ENCODE results near the gene ORM2. TPM values are rescaled to one million over a fixed set of nuclear protein-coding genes. Genes with fewer than 3 reads are reported as not detected.
A peak's percentile ranks its signal among the peaks of the same experiment; 100 is the strongest.
"Not testable (repeated sequence)": the region's sequence is repeated elsewhere in the genome, so short reads cannot be mapped to it uniquely, and the experiment has no call there.

ORM2 gene
- total and polyA plus RNA-seq, 7 experiments from 2014 or later = not detected

DNA sequence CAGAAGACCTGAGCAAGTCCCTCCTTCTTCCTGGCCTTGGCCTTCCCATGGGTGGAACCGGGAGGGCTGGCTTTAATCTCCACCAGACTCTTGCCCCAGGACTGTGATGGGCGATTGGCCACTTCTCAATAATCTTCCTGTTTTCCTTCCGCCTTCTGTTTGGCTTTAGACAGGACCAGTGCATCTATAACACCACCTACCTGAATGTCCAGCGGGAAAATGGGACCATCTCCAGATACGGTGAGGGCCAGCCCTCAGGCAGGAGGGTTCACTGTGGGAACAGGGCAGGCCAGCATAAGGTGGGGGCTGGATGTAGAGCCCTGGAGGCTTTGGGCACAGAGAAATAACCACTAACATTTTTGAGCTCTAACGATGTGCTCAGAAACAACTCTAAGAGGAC, 5.8 kb upstream of the ORM2 start:
- intact Hi-C loops (cut with micrococcal nuclease); H3K4me1 Mint-ChIP-seq: not testable (repeated sequence)

DNA sequence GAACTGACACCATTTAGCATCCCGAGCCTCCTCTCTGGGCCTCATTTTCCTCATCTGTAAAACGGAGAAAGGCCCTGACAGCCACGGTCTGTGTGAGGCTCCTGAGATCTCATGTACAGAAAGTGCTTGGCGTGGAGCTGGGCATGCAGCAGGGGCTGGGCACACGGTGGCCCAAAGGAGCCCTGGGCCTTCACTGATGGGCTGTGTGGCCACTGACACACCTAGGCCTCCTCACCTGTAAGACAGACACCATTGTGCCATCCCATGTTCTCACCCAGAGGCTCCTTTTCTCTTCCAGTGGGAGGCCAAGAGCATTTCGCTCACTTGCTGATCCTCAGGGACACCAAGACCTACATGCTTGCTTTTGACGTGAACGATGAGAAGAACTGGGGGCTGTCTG, 5.2 kb upstream of the ORM2 start:
- DNase-seq (no peak), ATAC-seq (no peak)
- Histone ChIP-seq H3K36me3 (ENCODE audit: control insufficient read depth in 2 of 3, insufficient read depth in 3 of 3, low read length in 3 of 3) (no peaks in the 10 kb centered on the region), H3K27ac (ENCODE audit: low read depth, low read length) (no peak overlapping the region), H3K27me3 (ENCODE audit: control insufficient read depth in 2 of 2, insufficient read depth in 2 of 2, low read length in 2 of 2) (no peaks in the 10 kb centered on the region), H3K4me3 (ENCODE audit: low read length) (no peak overlapping the region), H3K4me1 (ENCODE audit: control insufficient read depth in 2 of 2, insufficient read depth in 2 of 2, low read length in 2 of 2) (no peaks in the 10 kb centered on the region), H3K9me3 (ENCODE audit: control insufficient read depth in 2 of 3, low read length in 3 of 3) (no peaks in the 10 kb centered on the region)
- Mint-ChIP-seq H3K9me3 (no peaks in the 10 kb centered on the region), H3K27me3 (peaks cover 0 to 3% (median 0%) of the 10 kb centered on the region in 5 donors), H3K27ac (no peak overlapping the region), H3K4me1 (no peaks in the 10 kb centered on the region), H3K4me3 (no peak overlapping the region), H3K36me3 (no peaks in the 10 kb centered on the region)
- POLR2A ChIA-PET = no interaction called here
- intact Hi-C loops (cut with micrococcal nuclease) = no loop called here
- CTCF ChIA-PET = no interaction called here

More for the DNA sequence above, 5.8 kb upstream of the ORM2 start:
- H3K9me3 Mint-ChIP-seq; H3K9me3 ChIP-seq (ENCODE audit: control insufficient read depth in 2 of 3, low read length in 3 of 3); H3K27ac ChIP-seq (ENCODE audit: low read depth, low read length); CTCF ChIA-PET; H3K36me3 ChIP-seq (ENCODE audit: control insufficient read depth in 2 of 3, insufficient read depth in 3 of 3, low read length in 3 of 3); DNase-seq; H3K27me3 ChIP-seq (ENCODE audit: control insufficient read depth in 2 of 2, insufficient read depth in 2 of 2, low read length in 2 of 2); H3K27me3 Mint-ChIP-seq; H3K27ac Mint-ChIP-seq; H3K4me3 Mint-ChIP-seq; H3K4me1 ChIP-seq (ENCODE audit: control insufficient read depth in 2 of 2, insufficient read depth in 2 of 2, low read length in 2 of 2); H3K4me3 ChIP-seq (ENCODE audit: low read length); POLR2A ChIA-PET; ATAC-seq; H3K36me3 Mint-ChIP-seq: not testable (repeated sequence)

DNA sequence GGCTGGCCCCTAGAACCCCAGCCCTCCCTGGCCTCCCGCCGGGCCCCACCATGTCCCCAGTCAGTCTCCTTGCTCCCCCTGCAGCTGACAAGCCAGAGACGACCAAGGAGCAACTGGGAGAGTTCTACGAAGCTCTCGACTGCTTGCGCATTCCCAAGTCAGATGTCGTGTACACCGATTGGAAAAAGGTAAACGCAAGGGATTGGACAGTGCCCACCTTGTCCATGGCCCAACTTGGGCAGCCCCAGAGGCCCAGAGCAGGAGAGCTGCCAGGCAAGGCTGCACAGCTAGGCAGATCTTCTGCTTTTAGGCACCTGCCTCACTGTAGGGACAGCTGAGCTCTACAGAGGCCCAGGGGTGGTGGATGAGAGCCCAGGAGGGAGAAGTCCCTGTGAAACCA, 4.7 kb upstream of the ORM2 start:
- H3K36me3 ChIP-seq (ENCODE audit: control insufficient read depth in 2 of 3, insufficient read depth in 3 of 3, low read length in 3 of 3); intact Hi-C loops (cut with micrococcal nuclease); H3K4me1 ChIP-seq (ENCODE audit: control insufficient read depth in 2 of 2, insufficient read depth in 2 of 2, low read length in 2 of 2); H3K27me3 ChIP-seq (ENCODE audit: control insufficient read depth in 2 of 2, insufficient read depth in 2 of 2, low read length in 2 of 2); H3K4me3 Mint-ChIP-seq; H3K4me1 Mint-ChIP-seq; H3K4me3 ChIP-seq (ENCODE audit: low read length); H3K9me3 Mint-ChIP-seq; H3K36me3 Mint-ChIP-seq; H3K27me3 Mint-ChIP-seq; POLR2A ChIA-PET; DNase-seq; H3K27ac ChIP-seq (ENCODE audit: low read depth, low read length); H3K27ac Mint-ChIP-seq; H3K9me3 ChIP-seq (ENCODE audit: control insufficient read depth in 2 of 3, low read length in 3 of 3): not testable (repeated sequence)
- peak; percentile 17 for ATAC-seq
- CTCF ChIA-PET = interaction anchor here (1.7 kb wide), 1 partner anchor 329 kb away, joined by 3 read pairs; no protein-coding TSS in a partner anchor

DNA sequence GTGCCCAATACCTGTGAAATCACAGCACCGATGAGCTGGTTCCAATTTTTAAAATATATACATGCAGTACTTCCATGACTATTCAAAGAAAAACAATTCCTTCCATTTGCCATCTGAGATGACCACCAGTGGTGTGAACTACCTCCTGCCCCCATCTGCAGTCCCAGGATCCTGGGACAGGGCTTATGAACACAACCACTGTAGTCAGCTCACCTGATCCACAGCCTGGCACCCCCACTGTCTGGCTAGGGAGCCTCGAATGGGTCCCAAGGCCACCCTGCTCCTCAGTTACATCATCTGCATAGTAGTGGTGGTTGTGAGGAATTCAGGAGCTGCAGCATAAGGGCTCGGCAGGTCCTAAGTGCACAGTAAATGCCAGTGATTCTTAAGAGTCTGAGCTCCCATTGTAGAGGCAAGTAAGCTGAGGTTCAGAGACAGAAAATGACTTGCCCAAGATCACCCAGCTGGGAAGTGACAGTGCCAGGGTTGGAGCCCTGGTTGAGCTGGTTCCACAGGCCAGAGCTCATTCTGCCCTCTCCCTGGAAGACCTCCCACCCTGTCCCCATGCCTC, 3.9 kb upstream of the ORM2 start:
- POLR2A ChIA-PET; H3K27me3 Mint-ChIP-seq; H3K4me1 ChIP-seq (ENCODE audit: control insufficient read depth in 2 of 2, insufficient read depth in 2 of 2, low read length in 2 of 2); H3K9me3 Mint-ChIP-seq; DNase-seq; H3K27me3 ChIP-seq (ENCODE audit: control insufficient read depth in 2 of 2, insufficient read depth in 2 of 2, low read length in 2 of 2); H3K4me3 ChIP-seq (ENCODE audit: low read length); H3K27ac ChIP-seq (ENCODE audit: low read depth, low read length); H3K27ac Mint-ChIP-seq; H3K36me3 ChIP-seq (ENCODE audit: control insufficient read depth in 2 of 3, insufficient read depth in 3 of 3, low read length in 3 of 3); H3K4me1 Mint-ChIP-seq; H3K36me3 Mint-ChIP-seq; H3K9me3 ChIP-seq (ENCODE audit: control insufficient read depth in 2 of 3, low read length in 3 of 3); H3K4me3 Mint-ChIP-seq; ATAC-seq; intact Hi-C loops (cut with micrococcal nuclease): not testable (repeated sequence)
- CTCF ChIA-PET = interaction anchor here (1.7 kb wide), 1 partner anchor 328 kb away, joined by 3 read pairs; no protein-coding TSS in a partner anchor

DNA sequence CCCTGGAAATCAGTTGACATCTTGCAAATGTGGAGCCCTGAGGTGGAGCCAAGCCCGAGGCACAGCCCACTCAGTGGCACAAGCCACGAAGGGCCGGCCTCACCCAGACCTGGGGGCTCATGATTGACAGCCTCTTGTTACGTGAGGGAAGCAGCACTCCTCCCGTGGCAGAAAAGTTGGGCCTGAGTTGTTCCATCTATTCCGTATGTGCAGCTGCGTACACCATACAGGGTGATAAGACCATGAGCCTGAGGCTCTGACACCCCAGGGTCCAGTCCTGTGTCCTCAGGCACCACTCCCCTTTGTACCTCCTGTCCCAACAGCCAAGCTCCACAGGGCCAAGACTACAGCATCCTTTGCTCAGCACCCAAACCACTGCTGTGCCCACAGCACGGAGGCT, 1.9 kb upstream of the ORM2 start:
- POLR2A ChIA-PET = no interaction called here
- no peak overlapping the region for H3K27ac Mint-ChIP-seq

DNA sequence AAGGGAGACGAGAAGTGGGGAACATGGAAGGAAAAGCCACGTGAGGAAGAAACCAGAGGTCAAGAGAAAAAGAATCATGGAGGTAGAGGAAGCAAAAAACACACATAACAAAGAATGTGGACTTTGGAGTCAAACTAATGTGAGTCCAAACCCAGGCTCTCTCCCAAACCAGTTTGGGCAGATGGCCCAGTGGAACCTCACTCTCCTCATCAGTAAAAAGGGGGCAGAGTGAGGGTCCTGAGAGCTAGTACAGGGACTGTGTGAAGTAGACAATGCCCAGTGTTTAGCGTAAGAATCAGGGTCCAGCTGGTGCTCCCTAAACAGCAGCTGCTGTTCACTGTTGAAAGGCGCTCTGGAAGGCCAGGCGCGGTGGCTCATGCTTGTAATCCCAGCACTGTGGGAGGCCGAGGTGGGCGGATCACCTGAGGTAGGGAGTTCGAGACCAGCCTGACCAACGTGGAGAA, 1.3 kb upstream of the ORM2 start:
- intact Hi-C loops (cut with micrococcal nuclease); H3K27me3 Mint-ChIP-seq; CTCF ChIA-PET; H3K4me1 ChIP-seq (ENCODE audit: control insufficient read depth in 2 of 2, insufficient read depth in 2 of 2, low read length in 2 of 2); ATAC-seq; H3K9me3 Mint-ChIP-seq; H3K4me3 Mint-ChIP-seq; POLR2A ChIA-PET; H3K36me3 Mint-ChIP-seq; H3K36me3 ChIP-seq (ENCODE audit: control insufficient read depth in 2 of 3, insufficient read depth in 3 of 3, low read length in 3 of 3); H3K27ac Mint-ChIP-seq; DNase-seq; H3K27me3 ChIP-seq (ENCODE audit: control insufficient read depth in 2 of 2, insufficient read depth in 2 of 2, low read length in 2 of 2); H3K27ac ChIP-seq (ENCODE audit: low read depth, low read length); H3K4me3 ChIP-seq (ENCODE audit: low read length); H3K9me3 ChIP-seq (ENCODE audit: control insufficient read depth in 2 of 3, low read length in 3 of 3): not testable (repeated sequence)
- H3K4me1 Mint-ChIP-seq = peaks cover 0 to 22% (median 9%) of the 10 kb centered on the region in 7 donors

More for the DNA sequence above, 1.9 kb upstream of the ORM2 start:
- Histone ChIP-seq H3K4me3 (ENCODE audit: low read length) (no peak overlapping the region), H3K27ac (ENCODE audit: low read depth, low read length) (no peak overlapping the region), H3K27me3 (ENCODE audit: control insufficient read depth in 2 of 2, insufficient read depth in 2 of 2, low read length in 2 of 2) (no peaks in the 10 kb centered on the region), H3K36me3 (ENCODE audit: control insufficient read depth in 2 of 3, insufficient read depth in 3 of 3, low read length in 3 of 3) (no peaks in the 10 kb centered on the region), H3K9me3 (ENCODE audit: control insufficient read depth in 2 of 3, low read length in 3 of 3) (no peaks in the 10 kb centered on the region), H3K4me1 (ENCODE audit: control insufficient read depth in 2 of 2, insufficient read depth in 2 of 2, low read length in 2 of 2) (peaks cover 0 to 4% of the 10 kb centered on the region in 2 donors)
- CTCF ChIA-PET = no interaction called here
- DNase-seq = no peak
- Mint-ChIP-seq H3K4me1 (peaks cover 0 to 22% (median 9%) of the 10 kb centered on the region in 7 donors), H3K4me3 (no peak overlapping the region), H3K27me3 (no peaks in the 10 kb centered on the region), H3K36me3 (no peaks in the 10 kb centered on the region), H3K9me3 (peaks cover 0 to 7% (median 0%) of the 10 kb centered on the region in 11 donors)
- intact Hi-C loops (cut with micrococcal nuclease) = loop anchor here in 1 of 2 donors (1.0 kb wide), 1 partner anchor 8 kb away; no protein-coding TSS in a partner anchor
- ATAC-seq = no peak

DNA sequence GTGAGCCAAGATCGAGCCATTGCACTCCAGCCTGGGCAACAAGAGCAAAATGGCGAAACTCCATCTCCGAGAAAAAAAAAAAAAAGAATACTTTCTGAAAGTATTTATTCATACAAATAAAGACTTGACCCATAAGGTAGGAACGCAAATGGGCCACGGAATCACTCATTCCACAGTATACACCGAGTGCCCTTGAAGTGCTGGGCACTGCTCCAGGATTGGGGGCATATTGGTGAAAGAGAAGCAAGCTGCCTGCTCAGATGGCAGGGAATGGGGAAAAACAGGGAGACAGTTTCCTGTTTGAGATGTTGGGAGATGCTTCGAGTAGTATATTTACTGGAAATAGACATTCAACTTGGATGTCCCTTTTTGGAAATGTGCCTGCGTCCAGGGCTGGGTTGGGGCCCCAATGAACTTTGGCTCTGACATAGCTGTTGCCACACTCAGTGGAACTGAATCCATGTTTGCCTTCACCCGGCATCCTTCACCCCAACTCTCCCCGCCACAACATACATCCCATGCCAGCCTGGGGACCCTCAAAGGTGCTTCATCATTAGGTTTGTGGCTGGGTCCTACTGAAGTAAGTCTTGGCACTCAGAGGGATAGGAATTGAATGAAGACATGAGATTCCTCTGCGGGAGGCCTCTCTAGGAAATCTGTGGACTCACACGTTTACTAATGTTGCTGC, 588 bp upstream of the ORM2 start:
- ATAC-seq; H3K4me3 ChIP-seq (ENCODE audit: low read length); H3K36me3 ChIP-seq (ENCODE audit: control insufficient read depth in 2 of 3, insufficient read depth in 3 of 3, low read length in 3 of 3); H3K27ac ChIP-seq (ENCODE audit: low read depth, low read length); H3K27me3 ChIP-seq (ENCODE audit: control insufficient read depth in 2 of 2, insufficient read depth in 2 of 2, low read length in 2 of 2); H3K36me3 Mint-ChIP-seq; intact Hi-C loops (cut with micrococcal nuclease); H3K4me3 Mint-ChIP-seq; H3K27ac Mint-ChIP-seq; H3K9me3 Mint-ChIP-seq; H3K27me3 Mint-ChIP-seq; H3K4me1 ChIP-seq (ENCODE audit: control insufficient read depth in 2 of 2, insufficient read depth in 2 of 2, low read length in 2 of 2); DNase-seq; H3K9me3 ChIP-seq (ENCODE audit: control insufficient read depth in 2 of 3, low read length in 3 of 3); POLR2A ChIA-PET; CTCF ChIA-PET: not testable (repeated sequence)
- H3K4me1 Mint-ChIP-seq = peaks cover 0 to 22% (median 9%) of the 10 kb centered on the region in 7 donors

All from naive thymus-derived CD4-positive, alpha-beta T cell (primary cell).